ENCODE data around the gene OAF. TPM values are rescaled to one million over a fixed set of nuclear protein-coding genes. Genes with fewer than 3 reads are reported as not detected.
A peak's percentile ranks its signal among the peaks of the same experiment; 100 is the strongest.

Gene OAF
- total RNA-seq, 1 experiment from 2014 or later: 97.1 TPM

- Histone ChIP-seq H3K27ac (ENCODE audit: low read length) (no peak overlapping the region), H3K79me2 (ENCODE audit: low read length) (peaks cover 12% of the 10 kb centered on the region), H3K9me3 (ENCODE audit: low read length) (no peaks in the 10 kb centered on the region), H2AFZ (ENCODE audit: low read length) (no peak overlapping the region), H3K9me2 (replicated peaks; ENCODE audit: low read length) (no peaks in the 10 kb centered on the region), H3K27me3 (ENCODE audit: low read length) (no peaks in the 10 kb centered on the region), H3K9ac (ENCODE audit: low read length) (no peak overlapping the region), H3F3A (ENCODE audit: low read length, unreplicated experiment) (no peaks in the 10 kb centered on the region), H3K4me2 (ENCODE audit: low read length) (no peak overlapping the region), H4K20me1 (ENCODE audit: low read length) (peaks cover 3% of the 10 kb centered on the region; the same call in 1 of the 2 replicates), H3K4me1 (ENCODE audit: insufficient read depth, low read length) (peaks cover 11% of the 10 kb centered on the region), H3K4me3 (ENCODE audit: low read length) (no peak overlapping the region), H3K36me3 (ENCODE audit: low read depth, low read length) (no peaks in the 10 kb centered on the region)
- no TSS peak for BruUV-seq (replicated peaks)
- ChIA-PET CTCF (no interaction called here), POLR2A (ENCODE audit: unreplicated experiment) (no interaction called here)
- TF ChIP-seq EZH2 (IDR thresholded peaks at IDR 0.05; ENCODE audit: low read length, unreplicated experiment) (no peak), EZH2phosphoT487 (IDR thresholded peaks at IDR 0.05; ENCODE audit: borderline replicate concordance, low read length) (no peak), CTCF (conservative IDR thresholded peaks at IDR 0.05; ENCODE audit: low read depth, low read length) (no peak)
- DNase-seq (no peak), ATAC-seq (no peak)
- intact Hi-C loops (cut with micrococcal nuclease): no loop called here
These were observed 9.9 kb downstream of the OAF start for GRCh38 chr11:120220747-120221037.

DNA sequence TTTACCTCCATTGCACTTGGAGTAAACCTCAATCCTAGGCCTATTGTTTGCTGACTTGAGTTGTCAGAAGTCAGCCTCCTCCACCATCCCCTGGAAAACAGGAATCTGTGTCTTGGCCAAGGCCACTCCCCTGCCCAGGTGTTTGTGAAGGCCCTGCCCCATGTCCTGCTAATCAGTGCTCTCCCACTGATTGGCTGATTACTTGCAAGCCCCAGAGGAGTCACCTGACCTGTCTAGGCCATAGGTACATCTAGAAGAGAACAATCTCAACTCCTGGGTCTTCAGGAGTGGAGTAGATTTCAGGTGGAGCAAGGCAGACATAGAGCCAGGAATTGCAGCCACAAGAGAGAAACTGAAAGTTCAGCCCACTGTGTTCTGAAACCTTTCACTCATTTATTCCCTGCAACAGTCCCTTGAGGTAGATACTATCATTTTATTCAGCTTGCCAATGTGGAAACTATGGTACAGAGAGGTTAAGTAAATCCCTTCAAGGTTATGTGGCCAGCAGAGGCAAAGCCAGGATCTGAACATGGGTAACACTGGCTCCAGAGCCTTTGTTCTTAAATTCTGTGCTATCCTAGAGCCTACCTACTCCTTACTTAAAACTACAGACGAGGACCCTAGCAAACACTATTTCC lies 10.4 kb downstream of the OAF start:
- ChIA-PET CTCF (no interaction called here), POLR2A (ENCODE audit: unreplicated experiment) (no interaction called here)
- Histone ChIP-seq H2AFZ (ENCODE audit: low read length) (no peak overlapping the region), H3F3A (ENCODE audit: low read length, unreplicated experiment) (no peaks in the 10 kb centered on the region), H3K4me2 (ENCODE audit: low read length) (no peak overlapping the region), H4K20me1 (ENCODE audit: low read length) (no peaks in the 10 kb centered on the region), H3K79me2 (ENCODE audit: low read length) (peaks cover 7% of the 10 kb centered on the region), H3K9me2 (replicated peaks; ENCODE audit: low read length) (no peaks in the 10 kb centered on the region), H3K36me3 (ENCODE audit: low read depth, low read length) (no peaks in the 10 kb centered on the region), H3K4me3 (ENCODE audit: low read length) (no peak overlapping the region), H3K4me1 (ENCODE audit: insufficient read depth, low read length) (peaks cover 7% of the 10 kb centered on the region; the same call in 1 of the 2 replicates), H3K9ac (ENCODE audit: low read length) (no peak overlapping the region), H3K9me3 (ENCODE audit: low read length) (no peaks in the 10 kb centered on the region), H3K27ac (ENCODE audit: low read length) (no peak overlapping the region), H3K27me3 (ENCODE audit: low read length) (no peaks in the 10 kb centered on the region)
- intact Hi-C loops (cut with micrococcal nuclease): no loop called here
- no peak for TF ChIP-seq CTCF (conservative IDR thresholded peaks at IDR 0.05; ENCODE audit: low read depth, low read length)
- DNase-seq: peak; percentile 36
- ATAC-seq: peak; percentile 29
- no TSS peak for BruUV-seq (replicated peaks)

DNA sequence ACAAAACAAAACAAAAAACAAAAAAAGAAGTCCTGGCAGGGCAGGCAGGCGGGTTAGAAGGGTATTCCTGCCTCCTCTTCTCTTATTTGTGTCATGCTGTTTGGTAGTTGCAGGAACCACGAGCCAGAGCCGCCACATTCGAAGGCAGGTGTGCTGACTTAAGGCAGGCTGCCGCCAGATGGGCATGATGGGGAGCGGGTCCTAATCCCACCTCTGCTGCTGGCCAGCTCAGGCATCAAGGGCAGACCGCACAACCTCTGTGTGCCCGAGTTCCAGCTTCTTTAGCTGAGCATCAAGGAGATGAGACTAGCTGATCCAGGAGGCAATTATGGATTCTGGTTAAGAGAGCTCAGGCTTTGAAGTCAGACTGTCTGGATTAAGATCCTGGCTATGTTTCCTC lies 12.1 kb downstream of the OAF start:
- no peaks in the 10 kb centered on the region for H3K36me3 ChIP-seq (ENCODE audit: low read depth, low read length)
- no peak overlapping the region for H3K9ac ChIP-seq (ENCODE audit: low read length)
- DNase-seq (no peak), ATAC-seq (no peak)
- no peaks in the 10 kb centered on the region for H4K20me1 ChIP-seq (ENCODE audit: low read length)
- peaks cover 7% of the 10 kb centered on the region; the same call in 1 of the 2 replicates for H3K4me1 ChIP-seq (ENCODE audit: insufficient read depth, low read length)
- TF ChIP-seq CTCF (conservative IDR thresholded peaks at IDR 0.05; ENCODE audit: low read depth, low read length): no peak
- TF ChIP-seq EZH2 (IDR thresholded peaks at IDR 0.05; ENCODE audit: low read length, unreplicated experiment): no peak
- no peak for TF ChIP-seq EZH2phosphoT487 (IDR thresholded peaks at IDR 0.05; ENCODE audit: borderline replicate concordance, low read length)
- no peak overlapping the region for H2AFZ ChIP-seq (ENCODE audit: low read length)
- ChIA-PET POLR2A (ENCODE audit: unreplicated experiment) (no interaction called here), CTCF (interaction anchor here (0.7 kb wide), 1 partner anchor 60 kb away, joined by 4 read pairs; no protein-coding TSS in a partner anchor)
- no peak overlapping the region for H3K4me2 ChIP-seq (ENCODE audit: low read length)
- intact Hi-C loops (cut with micrococcal nuclease): no loop called here
- no peak overlapping the region for H3K4me3 ChIP-seq (ENCODE audit: low read length)
- H3F3A ChIP-seq (ENCODE audit: low read length, unreplicated experiment): no peaks in the 10 kb centered on the region
- no peaks in the 10 kb centered on the region for H3K79me2 ChIP-seq (ENCODE audit: low read length)
- BruUV-seq (replicated peaks): no TSS peak
- no peaks in the 10 kb centered on the region for H3K27me3 ChIP-seq (ENCODE audit: low read length)
- H3K9me2 ChIP-seq (replicated peaks; ENCODE audit: low read length): no peaks in the 10 kb centered on the region
- H3K27ac ChIP-seq (ENCODE audit: low read length): no peak overlapping the region
- H3K9me3 ChIP-seq (ENCODE audit: low read length): no peaks in the 10 kb centered on the region
